Stimulated activated CD4-positive, alpha-beta T cell treated with anti-CD3 and anti-CD28 coated beads, Interleukin-4, amount 100 ng/mL, for 48 hours (primary cell): ENCODE results near the gene WDFY3.

ENCODE experiments used
- DNase-seq, 2 donors: peaks; one replicate each; pipeline ENCODE4 v3.0.0-alpha.2; 2020; ENCODE audit warnings: low read depth in 2 of 2

The WDFY3 gene

DNA sequence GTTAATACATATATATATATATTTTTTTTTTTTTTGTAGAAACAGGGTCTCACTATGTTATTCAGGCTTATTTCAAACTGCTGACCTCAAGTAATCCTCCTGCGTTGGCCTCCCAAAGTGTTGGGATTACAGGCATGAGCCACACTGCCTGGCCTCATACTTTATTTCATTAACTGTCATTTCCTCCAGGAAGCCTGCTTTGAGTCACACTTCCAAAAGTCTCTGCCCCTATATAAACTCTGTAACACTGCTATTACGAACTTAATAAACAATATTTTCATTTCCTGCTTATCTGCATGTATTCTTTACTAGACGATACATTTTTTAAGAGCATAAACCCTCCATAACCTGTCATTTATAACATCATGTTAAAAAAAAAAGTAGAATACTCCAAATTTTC, 167.2 kb downstream of the WDFY3 start:
- DNase-seq: no peak

DNA sequence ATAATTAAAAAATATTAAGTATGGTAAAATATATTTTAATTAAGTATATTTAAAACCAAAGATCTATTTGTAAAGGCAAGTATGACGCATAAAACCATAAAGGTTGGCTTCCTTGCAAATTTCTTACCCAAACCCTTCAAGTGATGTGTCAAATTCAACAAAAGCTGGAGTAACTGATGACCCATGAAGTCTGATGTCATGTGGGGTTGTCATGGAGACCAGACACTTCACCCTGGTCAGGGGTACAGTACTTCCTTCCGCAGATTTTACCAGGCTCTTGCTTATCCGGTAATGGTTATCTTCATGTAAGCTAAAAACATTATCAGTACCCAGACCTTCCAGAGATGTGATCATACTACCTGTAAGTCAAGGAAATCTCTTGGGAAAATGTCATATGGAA, 170.1 kb downstream of the WDFY3 start:
- no peak for DNase-seq

DNA sequence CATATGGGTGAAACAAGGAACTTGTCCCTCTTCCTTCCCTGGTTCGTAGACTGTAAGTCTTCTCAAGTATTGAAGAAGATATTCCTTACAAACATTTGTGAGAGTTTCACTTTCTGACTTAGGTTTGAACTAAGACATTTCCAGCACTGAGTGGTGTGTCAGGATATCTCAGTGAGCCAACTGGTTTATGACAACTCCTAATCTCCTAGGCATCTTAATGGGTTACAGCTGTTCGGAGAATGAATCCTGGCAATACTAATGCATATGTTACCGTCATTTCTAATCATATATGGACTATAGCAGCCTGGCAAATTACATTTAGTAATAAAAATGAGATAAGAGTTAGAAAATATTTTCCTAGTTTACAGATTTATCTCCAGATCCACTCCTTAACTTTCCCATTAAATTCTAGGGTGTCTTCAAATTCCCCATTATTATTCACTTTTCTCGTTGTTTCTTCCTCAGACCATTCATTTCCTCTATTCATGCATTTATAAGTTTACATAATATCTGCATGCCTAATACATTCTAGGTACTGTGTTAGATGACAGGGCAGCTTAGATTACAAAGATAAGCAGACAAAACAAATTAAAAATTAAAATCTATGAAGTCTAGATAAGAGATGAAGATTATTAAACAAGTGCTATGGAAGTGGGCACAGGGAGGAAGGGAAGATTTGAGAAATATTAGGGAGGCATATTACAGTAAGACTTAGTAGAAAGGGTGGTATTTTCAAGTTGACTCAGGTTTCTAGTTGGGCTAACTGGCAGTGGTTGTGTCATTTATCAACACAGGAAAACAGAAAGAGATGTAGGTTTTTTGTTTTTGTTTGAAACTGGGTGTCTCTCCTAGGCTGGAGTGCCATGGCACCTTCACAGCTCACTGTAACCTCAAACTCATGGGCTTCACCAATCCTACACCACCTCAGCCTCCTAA, 173.9 kb downstream of the WDFY3 start:
- no peak for DNase-seq

DNA sequence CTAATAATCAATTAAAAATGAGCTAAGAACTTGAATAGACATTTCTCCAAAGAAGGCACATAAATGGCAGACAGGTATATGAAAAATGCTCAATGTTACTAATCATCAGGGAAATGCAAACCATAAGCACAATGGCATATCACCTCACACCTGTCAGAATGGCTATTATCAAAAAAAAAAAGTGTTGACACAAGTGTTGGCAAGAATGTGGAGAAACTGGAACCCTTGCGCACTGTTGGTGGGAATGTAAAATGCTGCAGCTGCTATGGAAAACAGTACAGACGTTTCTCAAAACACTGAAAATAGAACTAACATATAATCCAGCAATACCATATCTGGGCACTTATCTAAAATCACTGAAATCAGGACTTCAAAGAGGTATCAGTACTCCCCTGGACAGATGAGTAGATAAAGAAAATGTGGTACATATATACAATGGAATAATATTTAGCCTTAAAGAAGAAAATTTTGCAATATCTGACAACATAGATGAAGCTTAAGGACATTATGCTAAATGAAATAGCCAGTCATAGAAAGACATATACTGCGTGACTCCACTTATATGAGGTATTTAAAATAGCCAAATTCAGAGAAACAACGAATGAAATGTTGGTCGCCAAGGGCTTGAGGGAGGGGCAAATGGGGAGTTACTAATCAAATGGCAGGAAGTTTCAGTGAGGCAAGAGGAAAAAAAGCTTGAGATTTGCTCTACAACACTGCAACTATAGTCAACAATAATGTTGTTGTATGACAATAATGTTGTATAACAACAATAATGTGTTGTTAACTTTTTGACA, 175.5 kb downstream of the WDFY3 start:
- DNase-seq: no peak

DNA sequence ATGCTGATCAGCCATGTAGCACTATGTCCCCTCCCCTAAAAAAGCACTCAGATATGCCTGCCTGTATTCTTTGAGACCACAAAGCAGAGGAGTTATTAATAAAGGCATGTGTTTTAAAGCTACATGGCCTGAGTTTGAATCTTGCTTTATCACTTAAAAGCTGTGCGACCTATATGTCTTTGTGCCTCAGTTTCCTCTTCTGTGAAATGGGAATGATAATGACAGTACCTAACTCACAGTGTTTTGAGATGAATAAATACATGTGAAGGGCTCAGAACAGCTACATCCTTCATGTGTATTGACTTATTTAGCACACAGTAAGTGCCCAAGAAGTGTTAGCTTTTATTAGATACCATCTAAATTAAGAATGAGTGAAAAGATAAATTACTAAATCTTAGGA, 180.0 kb downstream of the WDFY3 start:
- no peak for DNase-seq

DNA sequence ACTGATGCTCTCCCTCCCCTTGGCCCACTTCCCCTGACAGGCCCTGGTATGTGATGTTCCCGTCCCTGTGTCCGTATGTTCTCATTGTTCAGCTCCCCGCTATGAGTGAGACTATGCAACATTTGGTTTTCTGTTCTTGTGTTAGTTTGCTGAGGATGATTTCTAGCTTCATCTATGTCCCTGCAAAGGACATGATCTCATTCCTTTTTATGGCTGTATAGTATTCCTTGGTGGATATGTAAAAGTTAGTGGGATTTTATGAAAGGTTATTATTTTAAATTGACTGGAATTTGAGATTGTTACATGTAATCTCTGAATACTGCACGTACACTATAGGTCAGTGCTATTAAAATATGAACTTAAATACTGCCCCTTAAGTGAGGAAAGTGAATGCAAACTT, 184.0 kb downstream of the WDFY3 start:
- no peak for DNase-seq

DNA sequence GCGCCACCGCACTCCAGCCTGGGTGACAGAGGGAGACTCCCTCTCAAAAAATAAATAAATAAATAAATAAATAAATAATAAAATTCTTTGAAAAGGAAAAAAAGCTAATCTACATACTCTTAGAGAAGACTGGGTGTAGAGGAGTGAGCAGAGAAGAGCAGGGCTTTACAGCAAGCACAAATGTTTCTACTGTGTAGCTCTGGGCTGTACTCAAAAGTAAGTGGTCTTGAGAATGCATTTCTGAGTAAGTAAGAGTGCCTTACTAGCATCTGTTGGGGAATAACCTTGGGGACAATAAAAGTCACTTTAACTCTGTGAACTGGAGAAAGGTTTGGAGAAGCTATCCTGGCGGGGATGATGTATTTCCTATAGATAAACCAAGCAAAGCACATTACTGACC, 185.8 kb downstream of the WDFY3 start:
- no peak for DNase-seq

DNA sequence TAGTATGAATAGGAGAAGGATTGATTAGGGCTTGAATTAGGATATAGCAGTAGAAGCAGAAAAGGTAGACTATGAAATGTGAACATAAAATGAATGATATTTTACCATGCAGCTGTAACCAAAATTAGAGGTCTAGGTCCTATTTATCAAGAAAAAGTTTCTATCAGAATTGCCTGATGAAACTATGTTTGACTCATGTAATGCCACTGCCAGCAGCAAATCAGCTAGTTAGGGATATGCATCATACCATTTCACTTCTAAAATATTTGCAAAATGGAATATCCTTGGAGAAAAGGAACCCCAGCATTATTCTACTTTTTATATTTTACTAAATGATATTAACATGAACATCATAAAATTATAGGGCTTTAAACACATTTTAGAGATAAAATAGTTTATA, 188.4 kb downstream of the WDFY3 start:
- no peak for DNase-seq

DNA sequence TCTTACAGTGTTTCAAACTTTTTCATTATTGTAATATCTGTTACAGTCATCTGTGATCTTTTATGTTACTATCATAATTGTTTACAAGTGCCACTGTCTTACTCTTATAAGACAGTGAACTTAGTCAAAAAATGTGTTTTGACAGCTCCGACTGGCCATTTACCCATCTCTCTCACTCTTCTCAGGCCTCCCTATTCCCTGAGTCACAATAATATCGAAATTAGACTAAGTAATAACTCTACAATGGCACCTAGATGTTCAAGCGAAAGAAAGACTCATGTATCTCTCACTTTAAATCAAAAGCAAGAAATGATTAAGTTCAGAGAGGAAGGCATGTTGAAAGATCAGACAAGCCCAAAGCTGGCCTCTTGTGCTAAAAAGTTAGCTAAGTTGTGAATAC, 199.3 kb downstream of the WDFY3 start:
- no peak for DNase-seq

DNA sequence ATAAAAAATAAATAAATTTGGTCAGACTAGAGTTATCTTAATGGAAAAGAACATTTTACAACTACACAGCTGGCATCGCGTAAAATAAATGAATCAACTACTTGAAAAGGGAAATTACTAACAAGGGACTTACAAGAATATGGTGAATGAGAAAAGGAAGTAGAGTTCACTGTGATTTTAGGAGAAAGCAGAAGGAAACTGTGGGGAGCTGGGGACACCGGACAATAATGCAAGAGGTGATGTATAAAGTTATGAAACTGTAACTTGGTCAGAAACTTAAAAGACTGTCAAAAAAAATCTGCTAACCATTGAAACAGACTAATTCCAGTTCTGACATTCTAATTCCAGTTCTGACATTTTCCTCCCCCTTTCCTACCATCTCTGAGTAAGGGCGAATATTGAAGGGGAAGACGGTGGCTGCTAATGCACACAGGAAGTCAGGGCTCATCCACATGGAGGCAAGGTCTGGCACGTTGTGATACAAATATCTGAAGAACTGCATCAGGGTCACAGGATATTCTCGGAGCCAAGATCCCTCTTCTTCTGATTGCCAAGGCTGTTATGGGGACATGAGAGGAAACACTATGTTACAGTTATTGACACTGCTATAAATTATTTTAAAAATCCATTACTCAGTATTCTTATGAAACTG, 213.0 kb downstream of the WDFY3 start:
- no peak for DNase-seq

DNA sequence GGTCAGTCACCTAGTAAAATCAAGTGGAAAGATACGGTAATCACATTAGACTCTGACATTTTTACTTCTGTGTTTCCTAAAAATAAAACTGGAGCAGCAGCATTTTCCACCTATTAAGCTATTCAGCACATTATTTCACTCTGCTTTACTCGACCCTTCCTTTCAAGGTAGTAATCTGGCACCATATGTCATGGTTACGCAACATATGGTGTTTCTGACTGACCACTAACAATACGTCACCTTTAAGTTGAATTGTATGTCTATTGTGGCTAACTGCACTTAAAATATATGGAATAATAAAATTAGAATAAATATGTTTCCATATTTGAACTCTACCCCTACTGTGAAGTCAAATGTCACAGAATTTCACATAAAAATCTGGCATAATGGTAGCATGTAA, 214.8 kb downstream of the WDFY3 start:
- DNase-seq: no peak

DNA sequence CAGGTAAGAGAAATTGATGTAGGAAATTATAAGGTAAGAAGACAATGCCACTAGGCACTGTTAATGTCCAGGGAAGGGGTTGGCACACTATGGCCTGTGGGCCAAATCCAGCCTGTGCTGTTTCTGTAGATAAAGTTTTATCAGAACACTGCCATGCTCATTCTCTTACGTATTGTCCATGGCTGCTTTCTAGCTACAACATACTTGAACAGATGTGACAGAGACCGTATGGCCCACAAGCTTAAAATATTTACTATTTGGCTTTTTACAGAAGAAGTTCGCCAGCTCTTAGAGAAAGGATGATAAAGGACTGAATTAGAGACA, 215.6 kb downstream of the WDFY3 start:
- DNase-seq: no peak

DNA sequence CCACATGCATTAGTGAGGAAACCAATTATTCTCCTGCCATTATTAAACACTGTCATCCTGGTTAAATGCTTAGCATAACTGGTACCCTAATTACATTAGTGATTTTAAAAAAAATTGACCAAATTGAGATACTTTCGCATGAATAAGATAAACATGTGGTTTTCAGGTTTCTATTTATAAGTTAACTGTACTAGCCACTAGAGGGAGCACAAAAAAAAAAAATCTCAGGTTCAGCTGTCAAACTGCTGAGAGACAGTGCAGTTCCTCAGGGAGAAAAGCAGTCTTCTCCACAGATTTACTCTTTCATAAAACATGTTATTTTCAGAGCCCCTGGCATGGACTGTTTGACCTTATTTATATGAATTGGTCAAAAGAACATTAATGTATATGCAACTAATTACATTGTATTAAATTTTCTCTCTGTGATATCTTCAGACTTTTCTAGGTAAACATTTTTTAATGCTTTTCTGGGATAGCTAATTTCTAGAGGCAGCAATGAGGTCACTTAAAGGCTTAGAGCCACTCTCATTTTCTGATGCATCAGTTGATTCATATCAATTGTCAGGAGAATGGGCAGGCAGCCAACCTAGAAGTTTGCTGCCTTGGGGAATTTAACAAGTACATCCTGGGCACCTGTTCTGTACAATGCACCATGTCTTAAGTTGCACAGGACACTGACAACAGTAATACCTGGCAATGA, 216.1 kb downstream of the WDFY3 start:
- DNase-seq: no peak

DNA sequence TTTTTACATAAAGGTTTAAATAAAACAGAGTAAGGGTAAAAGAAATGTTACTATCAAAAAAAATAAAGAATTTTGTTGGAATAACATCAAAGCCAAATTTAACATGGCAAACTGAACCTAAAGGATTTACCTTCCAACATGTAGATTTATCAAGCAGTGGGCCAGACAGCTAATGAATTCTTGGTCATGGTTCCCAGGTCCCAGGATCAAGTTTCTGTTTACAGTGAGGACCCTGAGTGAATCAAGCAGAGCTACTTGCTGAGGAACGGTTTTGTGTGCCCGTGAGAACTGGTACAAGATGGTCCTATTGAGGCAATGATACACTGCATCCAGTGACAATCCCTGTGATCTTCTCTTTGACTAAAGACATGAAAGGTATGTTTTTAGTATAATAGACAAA, 226.4 kb downstream of the WDFY3 start:
- no peak for DNase-seq

DNA sequence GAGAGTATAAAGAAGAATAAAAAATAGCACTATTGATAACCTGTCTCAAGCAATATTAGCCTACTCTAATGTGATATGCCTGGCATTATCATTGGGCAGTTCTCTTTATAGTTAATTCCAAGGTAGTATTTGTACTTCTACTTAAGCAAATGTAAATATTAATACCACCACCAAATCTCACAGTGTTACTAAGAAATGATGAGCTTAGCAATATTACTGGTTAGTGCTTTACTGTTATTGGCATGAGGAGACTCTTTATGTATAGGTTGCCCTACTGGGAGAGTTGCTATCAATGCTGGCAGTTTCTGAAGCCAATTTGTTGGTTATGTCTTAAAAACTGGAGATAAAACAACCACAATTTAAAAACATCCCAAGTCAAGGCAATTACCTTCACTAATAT, 227.9 kb downstream of the WDFY3 start:
- DNase-seq: no peak

DNA sequence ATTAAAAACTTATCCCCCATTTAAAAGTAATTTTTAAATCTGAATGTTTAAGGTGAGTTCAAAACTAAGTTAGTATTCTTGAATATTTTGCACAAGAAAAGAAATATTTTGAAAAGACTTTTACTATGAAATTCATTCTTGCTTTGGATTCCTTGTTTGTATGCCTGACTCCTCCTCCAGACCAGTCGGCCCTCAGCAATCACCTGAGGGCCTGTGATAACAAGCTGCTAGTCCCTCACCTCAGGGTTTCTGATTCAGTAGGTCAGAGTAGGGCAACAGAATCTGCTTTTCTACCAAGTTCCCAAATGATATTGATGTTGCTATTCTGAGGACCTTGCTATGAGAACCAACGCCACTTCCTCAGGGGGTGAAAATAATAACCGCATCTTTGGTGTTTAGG, 228.8 kb downstream of the WDFY3 start:
- DNase-seq: no peak

DNA sequence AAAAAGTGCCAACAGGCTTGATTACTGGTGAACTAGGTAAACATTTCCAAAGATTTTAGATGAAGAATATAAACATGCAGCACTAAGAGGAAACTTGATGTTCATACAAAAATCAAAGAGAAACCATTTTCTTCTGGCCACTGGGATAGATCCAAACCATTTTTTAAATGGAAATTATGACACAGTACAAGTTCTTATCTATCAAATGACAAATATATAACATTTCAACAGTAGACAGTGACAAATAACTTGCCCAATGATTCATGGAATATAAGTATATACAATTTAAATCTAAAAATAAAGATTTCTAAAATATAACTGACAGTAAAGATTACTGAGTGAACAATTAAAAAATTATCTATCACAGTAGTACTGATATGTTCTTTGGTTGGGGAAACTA, 232.5 kb downstream of the WDFY3 start:
- DNase-seq: no peak

DNA sequence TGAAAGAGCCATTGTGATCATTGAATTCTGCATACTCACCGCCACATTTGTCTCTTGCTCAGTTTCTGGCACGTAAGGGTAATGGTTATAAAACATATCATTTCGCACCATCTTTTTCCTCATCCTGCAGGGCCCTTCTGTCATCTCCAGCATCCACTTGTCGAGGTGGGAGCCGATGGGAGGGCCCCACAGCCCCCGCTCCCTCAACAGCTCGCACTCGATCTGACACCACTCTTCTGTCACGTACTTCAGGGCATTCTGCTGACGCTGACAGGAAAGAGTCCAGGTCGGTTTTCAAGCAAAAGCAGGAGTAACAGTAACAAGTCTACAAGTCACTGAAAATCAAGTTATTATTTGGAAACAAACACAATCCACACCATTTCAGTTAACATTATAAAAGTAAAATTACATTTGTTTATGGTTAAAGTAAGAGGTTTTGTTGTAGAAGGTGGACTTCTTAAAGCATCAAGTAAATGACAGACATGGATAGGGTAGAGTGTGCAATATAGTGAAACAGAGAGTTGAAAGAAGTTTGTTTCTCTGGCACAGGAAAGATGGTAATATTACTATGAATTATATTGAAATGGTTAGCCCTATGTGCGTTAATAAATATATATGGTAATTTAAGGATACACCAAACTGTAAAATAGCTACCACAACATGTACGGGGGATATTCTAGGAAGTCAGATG, 233.0 kb downstream of the WDFY3 start:
- no peak for DNase-seq

DNA sequence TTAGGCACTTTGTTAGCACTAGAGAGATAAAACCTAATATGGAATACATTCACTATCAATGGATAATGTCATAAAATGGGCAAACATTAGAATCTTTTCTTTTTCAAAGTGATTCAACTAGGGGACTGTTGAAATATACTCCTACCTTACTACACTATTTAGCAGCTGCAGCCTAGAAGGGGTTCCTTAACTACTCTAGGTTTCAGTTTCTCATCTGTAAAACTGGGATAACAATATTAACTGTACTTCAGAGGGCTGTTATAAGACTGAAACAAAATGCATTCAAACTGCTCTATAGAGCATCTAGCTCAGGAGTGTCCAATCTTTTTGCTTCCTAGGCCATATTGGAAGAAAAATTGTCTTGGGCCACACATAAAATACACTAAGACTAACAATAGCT, 236.1 kb downstream of the WDFY3 start:
- no peak for DNase-seq

DNA sequence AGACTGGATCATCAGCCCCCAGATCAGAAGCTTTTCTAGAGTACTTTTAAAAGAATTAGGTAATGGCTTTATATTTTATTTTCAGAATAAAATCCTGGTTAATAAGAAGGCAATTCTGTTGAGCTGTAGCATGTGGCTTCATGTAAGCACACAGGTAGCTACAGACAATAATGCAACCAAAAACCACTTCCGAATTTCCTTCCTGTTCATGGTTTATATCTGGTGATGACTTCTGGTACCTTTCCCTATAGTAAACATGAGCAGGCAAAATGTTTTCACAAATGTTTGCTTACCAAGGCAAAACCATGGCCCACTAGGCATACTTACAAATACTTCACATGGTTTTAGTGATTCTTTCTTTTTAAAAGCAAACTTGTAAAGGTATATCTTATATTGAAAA, 239.0 kb downstream of the WDFY3 start:
- no peak for DNase-seq

DNA sequence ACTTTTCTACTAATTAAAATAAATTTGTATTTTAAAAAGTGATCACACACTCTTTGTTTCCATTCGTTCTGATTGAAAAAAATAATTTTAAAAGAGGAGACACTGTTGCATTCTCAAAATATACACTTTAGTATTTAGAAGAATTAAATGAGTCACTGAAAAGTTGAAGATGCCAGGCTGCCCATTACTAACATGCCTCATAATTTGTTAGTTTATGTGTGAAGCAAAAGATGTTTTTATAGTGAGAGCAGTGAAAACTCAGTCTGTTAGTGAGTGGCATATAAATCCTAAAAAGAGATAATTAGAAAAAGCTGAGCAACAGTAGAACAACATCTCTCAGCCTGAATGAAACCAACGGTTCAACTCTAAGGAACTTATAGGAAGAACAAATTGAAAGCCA, 240.1 kb downstream of the WDFY3 start:
- DNase-seq: no peak

DNA sequence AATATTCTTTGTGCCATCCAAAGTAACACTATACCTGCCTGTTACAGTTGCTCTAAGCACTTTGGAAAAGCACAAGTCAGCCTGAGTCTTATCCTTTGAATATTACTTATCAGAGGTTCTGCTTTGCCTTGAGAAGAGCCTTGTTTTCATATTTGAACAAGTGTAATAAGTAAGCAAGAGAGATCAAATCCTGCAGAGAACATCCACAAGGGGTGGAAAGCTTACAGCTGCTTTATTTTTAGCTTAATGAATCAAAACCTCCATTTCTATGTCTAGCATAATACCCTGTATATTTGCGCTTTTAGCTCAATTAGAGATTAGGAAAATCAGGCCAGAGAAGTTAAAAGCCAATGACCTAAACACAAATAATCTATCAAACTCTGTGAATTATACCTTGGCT, 243.8 kb downstream of the WDFY3 start:
- no peak for DNase-seq
